MM.1S (cell line): ENCODE data around the gene FMN2.

ENCODE experiments used
- DNase-seq: peaks from one replicate; pipeline ENCODE4 v3.0.0-alpha.2; 2015
- H2AFZ ChIP-seq: fragments of 300-600 bp; sonication (generic); 2 replicates; pipeline ENCODE4 v1.6.0; 2016; ENCODE audit warnings: antibody characterized with exemption, low read length
- H3F3A ChIP-seq: fragments of 300-600 bp; sonication (generic); 2 replicates; pipeline ENCODE4 v1.6.1; 2016; ENCODE audit warnings: mild to moderate bottlenecking, antibody characterized with exemption, low read length, moderate library complexity, mixed read lengths; ENCODE audit not compliant: insufficient read depth
- H3K27ac ChIP-seq: fragments of 300-600 bp; sonication (generic); 2 replicates; pipeline ENCODE4 v1.5.1; 2016; ENCODE audit warnings: mild to moderate bottlenecking, low read length
- H3K27me3 ChIP-seq: fragments of 300-600 bp; sonication (generic); replicated peaks from 2 replicates; pipeline ENCODE4 v1.6.0; 2016; ENCODE audit warnings: low read length; ENCODE audit not compliant: insufficient read depth
- H3K36me3 ChIP-seq: fragments of 300-600 bp; sonication (generic); replicated peaks from 2 replicates; pipeline ENCODE4 v1.6.1; 2016; ENCODE audit warnings: mild to moderate bottlenecking, low read length, mixed read lengths; ENCODE audit not compliant: insufficient read depth
- H3K4me1 ChIP-seq: fragments of 300-600 bp; sonication (generic); 2 replicates; pipeline ENCODE4 v1.6.1; 2016; ENCODE audit warnings: low read length, mixed read lengths
- H3K4me2 ChIP-seq: fragments of 300-600 bp; sonication (generic); 2 replicates; pipeline ENCODE4 v1.6.0; 2016; ENCODE audit warnings: low read depth, low read length
- H3K4me3 ChIP-seq: fragments of 300-600 bp; sonication (generic); 2 replicates; pipeline ENCODE4 v1.5.1; 2016; ENCODE audit warnings: low read length, mixed read lengths
- H3K79me2 ChIP-seq: fragments of 300-600 bp; sonication (generic); 2 replicates; pipeline ENCODE4 v1.6.1; 2016; ENCODE audit warnings: mixed run types, low read length, mixed read lengths
- H3K9ac ChIP-seq: fragments of 300-600 bp; sonication (generic); 2 replicates; pipeline ENCODE4 v1.6.1; 2016; ENCODE audit warnings: low read length, mixed read lengths
- H3K9me2 ChIP-seq: fragments of 300-600 bp; sonication (generic); replicated peaks from 2 replicates; pipeline ENCODE4 v1.6.1; 2016; ENCODE audit warnings: mild to moderate bottlenecking, low read length, mixed read lengths; ENCODE audit not compliant: insufficient read depth
- H3K9me3 ChIP-seq: fragments of 300-600 bp; sonication (generic); replicated peaks from 2 replicates; pipeline ENCODE4 v1.6.1; 2016; ENCODE audit warnings: mild to moderate bottlenecking, low read length, mixed read lengths; ENCODE audit not compliant: insufficient read depth
- H4K20me1 ChIP-seq: fragments of 300-600 bp; sonication (generic); 2 replicates; pipeline ENCODE4 v1.6.1; 2016; ENCODE audit warnings: mild to moderate bottlenecking, low read length, moderate library complexity, mixed read lengths; ENCODE audit not compliant: insufficient read depth
- CTCF ChIP-seq: fragments of 300-600 bp; sonication (generic); IDR thresholded peaks from 2 replicates; pipeline ENCODE4 v1.5.1; 2016; ENCODE audit warnings: antibody characterized with exemption, low read length, mixed read lengths
- EZH2 ChIP-seq: fragments of 300-600 bp; sonication (generic); optimal IDR thresholded peaks from 2 replicates; pipeline ENCODE3; 2017; ENCODE audit warnings: low read depth, mild to moderate bottlenecking, antibody characterized with exemption, low read length, mixed read lengths
- EZH2phosphoT487 ChIP-seq: fragments of 300-600 bp; sonication (generic); IDR thresholded peaks from 2 replicates; pipeline ENCODE4 v1.6.1; 2018; ENCODE audit warnings: antibody characterized with exemption, low read length

FMN2 gene

GRCh38 chr1:240495601-240496000, 403.9 kb downstream of the FMN2 start:
- no peaks in the 10 kb centered on the region for H3K9me2 ChIP-seq
- no peaks in the 10 kb centered on the region for H3K27me3 ChIP-seq
- no peaks in the 10 kb centered on the region for H3K79me2 ChIP-seq
- no peak overlapping the region for H3K27ac ChIP-seq
- peaks cover 14% of the 10 kb centered on the region for H3K4me1 ChIP-seq
- TF ChIP-seq CTCF (no peak), EZH2 (no peak), EZH2phosphoT487 (no peak)
- H4K20me1 ChIP-seq = no peaks in the 10 kb centered on the region
- H3K36me3 ChIP-seq = no peaks in the 10 kb centered on the region
- DNase-seq = no peak
- H3K4me2 ChIP-seq = no peak overlapping the region
- H3F3A ChIP-seq = no peaks in the 10 kb centered on the region
- H2AFZ ChIP-seq = no peak overlapping the region
- H3K9me3 ChIP-seq = no peaks in the 10 kb centered on the region
- H3K4me3 ChIP-seq = no peak overlapping the region
- no peak overlapping the region for H3K9ac ChIP-seq

- H3K27ac ChIP-seq = no peak overlapping the region
- no peak overlapping the region for H3K4me2 ChIP-seq
- no peaks in the 10 kb centered on the region for H3K36me3 ChIP-seq
- no peaks in the 10 kb centered on the region for H3K9me3 ChIP-seq
- H3K79me2 ChIP-seq = no peaks in the 10 kb centered on the region
- H3K4me1 ChIP-seq = peaks cover 14% of the 10 kb centered on the region
- no peak overlapping the region for H2AFZ ChIP-seq
- no peak for TF ChIP-seq EZH2
- no peak overlapping the region for H3K9ac ChIP-seq
- no peaks in the 10 kb centered on the region for H3F3A ChIP-seq
- no peaks in the 10 kb centered on the region for H3K9me2 ChIP-seq
- H3K4me3 ChIP-seq = no peak overlapping the region
- H3K27me3 ChIP-seq = no peaks in the 10 kb centered on the region
- no peak for DNase-seq
- H4K20me1 ChIP-seq = no peaks in the 10 kb centered on the region
Observed at GRCh38 chr1:240496356-240496755, 404.7 kb downstream of the FMN2 start.

- peaks cover 16% of the 10 kb centered on the region for H3K4me1 ChIP-seq
- H3K27ac ChIP-seq = no peak overlapping the region
- H2AFZ ChIP-seq = no peak overlapping the region
- DNase-seq = no peak
- H3K9ac ChIP-seq = no peak overlapping the region
- no peaks in the 10 kb centered on the region for H3F3A ChIP-seq
- no peak overlapping the region for H3K4me3 ChIP-seq
- no peaks in the 10 kb centered on the region for H3K79me2 ChIP-seq
- no peaks in the 10 kb centered on the region for H3K36me3 ChIP-seq
- no peaks in the 10 kb centered on the region for H3K9me2 ChIP-seq
- H3K27me3 ChIP-seq = no peaks in the 10 kb centered on the region
- no peaks in the 10 kb centered on the region for H4K20me1 ChIP-seq
- TF ChIP-seq EZH2 = no peak
- TF ChIP-seq EZH2phosphoT487 = no peak
- TF ChIP-seq CTCF = no peak
- no peaks in the 10 kb centered on the region for H3K9me3 ChIP-seq
- H3K4me2 ChIP-seq = no peak overlapping the region
Observed at GRCh38 chr1:240496941-240497340, 405.3 kb downstream of the FMN2 start.

DNA sequence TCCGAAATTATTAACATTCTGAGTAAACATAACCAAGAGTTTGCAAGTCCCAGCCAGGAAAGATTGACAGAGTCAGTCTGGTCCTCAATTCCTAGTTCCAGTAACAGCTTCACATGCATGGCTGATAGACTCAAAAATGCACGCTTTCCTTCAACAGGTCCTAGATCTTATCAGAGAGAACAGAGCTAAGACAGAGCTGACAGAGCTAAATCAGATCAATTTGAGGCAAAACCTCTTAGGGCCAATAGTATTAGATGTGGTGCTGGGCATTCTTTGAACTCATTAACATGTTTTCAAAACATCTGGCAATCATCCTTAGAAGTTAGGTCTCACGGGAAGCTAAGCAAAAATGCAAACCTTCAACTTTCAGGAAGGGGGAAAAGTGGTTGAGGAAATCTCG, 406.2 kb downstream of the FMN2 start:
- Histone ChIP-seq H2AFZ (no peak overlapping the region), H3K27me3 (no peaks in the 10 kb centered on the region), H3K4me2 (no peak overlapping the region), H3K4me1 (peaks cover 25% of the 10 kb centered on the region), H3K9me3 (no peaks in the 10 kb centered on the region), H4K20me1 (no peaks in the 10 kb centered on the region), H3K4me3 (no peak overlapping the region), H3K36me3 (no peaks in the 10 kb centered on the region), H3K79me2 (no peaks in the 10 kb centered on the region), H3F3A (peaks cover 3% of the 10 kb centered on the region; the same call in 1 of the 2 replicates), H3K9me2 (no peaks in the 10 kb centered on the region), H3K9ac (no peak overlapping the region), H3K27ac (no peak overlapping the region)
- TF ChIP-seq EZH2phosphoT487 (no peak), EZH2 (no peak), CTCF (no peak)
- DNase-seq = no peak
